MG63 (cell line): Measurements from ENCODE around the gene SORL1. TPM values are rescaled to one million over a fixed set of nuclear protein-coding genes. Genes with fewer than 3 reads are reported as not detected.

Experiments
- DNase-seq: peaks from one replicate; pipeline ENCODE4 v3.0.0-alpha.2; 2020
- H3K27me3 ChIP-seq: fragments of 250-450 bp; sonication (Bioruptor Pico); 2 replicates; pipeline ENCODE4 v1.5.1; 2020; ENCODE audit warnings: mild to moderate bottlenecking, moderate library complexity
- H3K36me3 ChIP-seq: fragments of 250-450 bp; sonication (Bioruptor Pico); 2 replicates; pipeline ENCODE4 v1.5.1; 2020; ENCODE audit warnings: mild to moderate bottlenecking, moderate library complexity
- H3K4me3 ChIP-seq: fragments of 250-450 bp; sonication (Bioruptor Pico); 2 replicates; pipeline ENCODE4 v1.5.1; 2020; ENCODE audit warnings: mild to moderate bottlenecking, moderate library complexity
- H3K9me3 ChIP-seq: fragments of 250-450 bp; sonication (Bioruptor Pico); 2 replicates; pipeline ENCODE4 v1.5.1; 2020; ENCODE audit warnings: mild to moderate bottlenecking, moderate library complexity
- total RNA-seq: library from RNA; depleted of rRNA; stranded (reverse); fragments of >200 nt; shearing (Covaris generic); gene quantifications from 2 replicates; pipeline ENCODE4 v1.2.3, GENCODE V29; 2014; ENCODE audit warnings: low replicate concordance

Gene SORL1
- total RNA-seq, 1 experiment from 2014 or later: 0.69 TPM

- Histone ChIP-seq H3K27me3 (no peaks in the 10 kb centered on the region), H3K9me3 (peaks cover 12% of the 10 kb centered on the region), H3K4me3 (no peak overlapping the region)
Measured at GRCh38 chr11:121525376-121525775, 73.3 kb downstream of the SORL1 start.

GRCh38 chr11:121530257-121530656, 78.1 kb downstream of the SORL1 start:
- no peaks in the 10 kb centered on the region for H3K27me3 ChIP-seq
- no peak for DNase-seq
- no peaks in the 10 kb centered on the region for H3K36me3 ChIP-seq
- no peak overlapping the region for H3K4me3 ChIP-seq
- peaks cover 14% of the 10 kb centered on the region for H3K9me3 ChIP-seq

More at GRCh38 chr11:121525376-121525775, 73.3 kb downstream of the SORL1 start:
- no peak for DNase-seq
- no peaks in the 10 kb centered on the region for H3K36me3 ChIP-seq

GRCh38 chr11:121533601-121534000, 81.5 kb downstream of the SORL1 start:
- Histone ChIP-seq H3K27me3 (no peaks in the 10 kb centered on the region), H3K4me3 (no peak overlapping the region), H3K36me3 (no peaks in the 10 kb centered on the region), H3K9me3 (peaks cover 11% of the 10 kb centered on the region)
- DNase-seq: no peak

GRCh38 chr11:121534131-121535093, 82.3 kb downstream of the SORL1 start:
- DNase-seq: no peak
- no peaks in the 10 kb centered on the region for H3K27me3 ChIP-seq

GRCh38 chr11:121535129-121535796, 83.1 kb downstream of the SORL1 start:
- H3K36me3 ChIP-seq: no peaks in the 10 kb centered on the region
- DNase-seq: no peak
- no peak overlapping the region for H3K4me3 ChIP-seq
- peaks cover 5% of the 10 kb centered on the region for H3K9me3 ChIP-seq
- H3K27me3 ChIP-seq: no peaks in the 10 kb centered on the region

More at GRCh38 chr11:121534131-121535093, 82.3 kb downstream of the SORL1 start:
- Histone ChIP-seq H3K4me3 (no peak overlapping the region), H3K9me3 (peaks cover 11% of the 10 kb centered on the region), H3K36me3 (no peaks in the 10 kb centered on the region)

GRCh38 chr11:121536126-121536525, 84.0 kb downstream of the SORL1 start:
- Histone ChIP-seq H3K36me3 (no peaks in the 10 kb centered on the region), H3K27me3 (no peaks in the 10 kb centered on the region)
- DNase-seq: no peak

GRCh38 chr11:121538054-121538453, 85.9 kb downstream of the SORL1 start:
- no peak for DNase-seq
- no peaks in the 10 kb centered on the region for H3K9me3 ChIP-seq
- H3K36me3 ChIP-seq: no peaks in the 10 kb centered on the region
- no peak overlapping the region for H3K4me3 ChIP-seq
- no peaks in the 10 kb centered on the region for H3K27me3 ChIP-seq

More at GRCh38 chr11:121536126-121536525, 84.0 kb downstream of the SORL1 start:
- Histone ChIP-seq H3K9me3 (no peaks in the 10 kb centered on the region), H3K4me3 (no peak overlapping the region)

- Histone ChIP-seq H3K4me3 (no peak overlapping the region), H3K9me3 (no peaks in the 10 kb centered on the region), H3K36me3 (no peaks in the 10 kb centered on the region), H3K27me3 (no peaks in the 10 kb centered on the region)
- DNase-seq: no peak
Measured at GRCh38 chr11:121539000-121539399, 86.9 kb downstream of the SORL1 start.

GRCh38 chr11:121540627-121541026, 88.5 kb downstream of the SORL1 start:
- Histone ChIP-seq H3K36me3 (no peaks in the 10 kb centered on the region), H3K27me3 (no peaks in the 10 kb centered on the region), H3K4me3 (no peak overlapping the region), H3K9me3 (no peaks in the 10 kb centered on the region)
- DNase-seq: no peak

GRCh38 chr11:121543836-121544380, 91.8 kb downstream of the SORL1 start:
- no peaks in the 10 kb centered on the region for H3K9me3 ChIP-seq
- H3K4me3 ChIP-seq: no peak overlapping the region
- DNase-seq: no peak
- H3K36me3 ChIP-seq: no peaks in the 10 kb centered on the region
- no peaks in the 10 kb centered on the region for H3K27me3 ChIP-seq

- H3K36me3 ChIP-seq: no peaks in the 10 kb centered on the region
- no peaks in the 10 kb centered on the region for H3K27me3 ChIP-seq
- no peak overlapping the region for H3K4me3 ChIP-seq
- H3K9me3 ChIP-seq: no peaks in the 10 kb centered on the region
- no peak for DNase-seq
Measured at GRCh38 chr11:121544956-121545355, 92.8 kb downstream of the SORL1 start.

GRCh38 chr11:121547574-121547973, 95.5 kb downstream of the SORL1 start:
- H3K4me3 ChIP-seq: no peak overlapping the region
- H3K9me3 ChIP-seq: no peaks in the 10 kb centered on the region
- no peaks in the 10 kb centered on the region for H3K27me3 ChIP-seq
- no peaks in the 10 kb centered on the region for H3K36me3 ChIP-seq
- no peak for DNase-seq

- Histone ChIP-seq H3K9me3 (no peaks in the 10 kb centered on the region), H3K36me3 (no peaks in the 10 kb centered on the region), H3K27me3 (no peaks in the 10 kb centered on the region), H3K4me3 (no peak overlapping the region)
- DNase-seq: no peak
Measured at GRCh38 chr11:121550247-121551030, 98.3 kb downstream of the SORL1 start.

- Histone ChIP-seq H3K27me3 (no peaks in the 10 kb centered on the region), H3K9me3 (no peaks in the 10 kb centered on the region), H3K36me3 (no peaks in the 10 kb centered on the region), H3K4me3 (no peak overlapping the region)
- no peak for DNase-seq
Measured at GRCh38 chr11:121551463-121551862, 99.3 kb downstream of the SORL1 start.

- Histone ChIP-seq H3K27me3 (no peaks in the 10 kb centered on the region), H3K36me3 (no peaks in the 10 kb centered on the region), H3K4me3 (no peak overlapping the region), H3K9me3 (no peaks in the 10 kb centered on the region)
- DNase-seq: no peak
Measured at GRCh38 chr11:121552154-121552553, 100.0 kb downstream of the SORL1 start.

GRCh38 chr11:121552644-121553043, 100.5 kb downstream of the SORL1 start:
- no peaks in the 10 kb centered on the region for H3K36me3 ChIP-seq

More at GRCh38 chr11:121552644-121553043, 100.5 kb downstream of the SORL1 start:
- Histone ChIP-seq H3K27me3 (no peaks in the 10 kb centered on the region; the same call in 1 of the 2 replicates), H3K4me3 (no peak overlapping the region), H3K9me3 (no peaks in the 10 kb centered on the region)
- DNase-seq: no peak
